Stimulated activated naive B cell treated with anti-CD40 and anti-IgM and Interleukin-4, amounts not matched to agents 10 μg/mL and 1 μg/mL and 100 μg/mL, for 72 hours (primary cell): ENCODE data around the gene SSX2.
"Not testable (repeated sequence)": the region's sequence is repeated elsewhere in the genome, so short reads cannot be mapped to it uniquely, and the experiment has no call there.

Experiments used
- ATAC-seq, 2 donors: fragments of 150-1000 bp; cut with Tn5 transposase; replicated peaks; 2 replicates each; pipeline ENCODE4 v1.10.0; 2021; ENCODE audit warnings: moderate library complexity in 1 of 2
- DNase-seq: peaks from one replicate; pipeline ENCODE4 v3.0.0; 2021
- H3K27ac Mint-ChIP-seq: one replicate; pipeline ENCODE4 v1.8.0; 2022; ENCODE audit warnings: mild to moderate bottlenecking, mixed read lengths
- H3K27me3 Mint-ChIP-seq, 2 donors: one replicate each; pipeline ENCODE4 v1.8.0; 2022; ENCODE audit warnings: mixed read lengths in 2 of 2
- H3K36me3 Mint-ChIP-seq, 2 donors: one replicate each; pipeline ENCODE4 v1.8.0; 2022; ENCODE audit warnings: mixed read lengths in 2 of 2, mild to moderate bottlenecking in 1 of 2
- H3K4me1 Mint-ChIP-seq, 2 donors: one replicate each; pipeline ENCODE4 v1.8.0; 2022; ENCODE audit warnings: mixed read lengths in 2 of 2, mild to moderate bottlenecking in 1 of 2
- H3K4me3 Mint-ChIP-seq, 2 donors: one replicate each; pipeline ENCODE4 v1.8.0; 2022; ENCODE audit warnings: mild to moderate bottlenecking in 2 of 2, mixed read lengths in 2 of 2, moderate library complexity in 1 of 2
- H3K9me3 Mint-ChIP-seq, 2 donors: one replicate each; pipeline ENCODE4 v1.8.0; 2022; ENCODE audit warnings: mixed read lengths in 2 of 2, mild to moderate bottlenecking in 1 of 2

Gene SSX2

DNA sequence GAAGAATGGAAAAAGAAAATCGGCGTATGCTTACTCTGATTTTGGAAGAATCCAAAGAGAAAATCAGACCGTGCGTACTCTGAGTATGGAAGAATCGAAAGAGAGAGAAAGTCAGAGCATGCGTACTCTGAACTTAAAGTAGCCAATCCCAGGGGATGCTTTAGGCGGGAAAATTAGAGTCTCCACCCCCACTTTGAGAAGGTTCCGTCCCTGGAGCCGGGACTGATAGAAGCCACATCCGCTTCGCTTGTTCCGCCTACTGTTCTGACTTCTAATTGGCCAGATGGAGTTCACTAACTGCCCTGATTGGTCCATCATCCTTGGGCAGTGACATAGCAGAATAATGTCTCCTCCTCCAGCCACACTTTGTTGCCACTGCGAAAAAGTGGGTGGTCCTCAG, at the start of gene SSX2:
Gene SSX2, minus strand, starts transcription at position 101 of the 400 bp plus-strand sequence. CDS start 1,429 bp downstream, outside the sequence.
- DNase-seq, H3K27me3 Mint-ChIP-seq, H3K4me3 Mint-ChIP-seq, H3K36me3 Mint-ChIP-seq, ATAC-seq, H3K9me3 Mint-ChIP-seq, H3K4me1 Mint-ChIP-seq, H3K27ac Mint-ChIP-seq: not testable (repeated sequence)

GRCh38 chrX:52750952-52751351, 44.0 kb upstream of the SSX2 start, which contains the start of gene SSX2B:
TSS of gene SSX2B (plus strand) at chrX:52751252. CDS start at chrX:52752681, 1,429 bp downstream.
- not testable (repeated sequence) for DNase-seq, H3K9me3 Mint-ChIP-seq, H3K4me1 Mint-ChIP-seq, H3K27me3 Mint-ChIP-seq, ATAC-seq, H3K27ac Mint-ChIP-seq, H3K4me3 Mint-ChIP-seq, H3K36me3 Mint-ChIP-seq

GRCh38 chrX:52692034-52692433, 14.9 kb downstream of the SSX2 start:
- H3K27me3 Mint-ChIP-seq, DNase-seq, H3K4me1 Mint-ChIP-seq, H3K36me3 Mint-ChIP-seq, H3K4me3 Mint-ChIP-seq, H3K9me3 Mint-ChIP-seq, H3K27ac Mint-ChIP-seq, ATAC-seq: not testable (repeated sequence)

GRCh38 chrX:52662218-52662617, 44.8 kb downstream of the SSX2 start:
- not testable (repeated sequence) for H3K36me3 Mint-ChIP-seq, H3K4me1 Mint-ChIP-seq, H3K27ac Mint-ChIP-seq, ATAC-seq, H3K4me3 Mint-ChIP-seq, H3K9me3 Mint-ChIP-seq, DNase-seq
- peaks cover 0 to 17% of the 10 kb centered on the region in 2 donors for H3K27me3 Mint-ChIP-seq

DNA sequence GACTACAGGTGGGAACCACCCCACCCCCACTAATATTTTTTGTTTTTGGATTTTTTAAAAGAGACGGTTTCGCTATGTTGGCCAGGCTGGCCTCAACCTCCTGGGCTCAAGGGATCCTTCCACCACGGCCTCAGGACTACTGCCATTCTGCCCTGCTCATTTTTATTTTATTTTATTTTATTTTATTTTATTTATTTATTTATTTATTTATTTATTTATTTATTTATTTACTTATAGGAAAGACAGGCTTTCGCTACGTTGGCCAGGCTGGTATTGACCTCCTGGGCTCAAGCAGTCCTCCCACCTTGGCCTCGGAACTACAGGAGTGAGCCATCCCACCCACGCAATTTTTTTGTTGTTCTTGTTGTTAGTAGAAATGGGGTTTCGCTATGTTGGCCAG, 51.5 kb downstream of the SSX2 start:
- not testable (repeated sequence) for ATAC-seq, H3K36me3 Mint-ChIP-seq, H3K4me1 Mint-ChIP-seq, H3K27ac Mint-ChIP-seq, H3K9me3 Mint-ChIP-seq, DNase-seq, H3K4me3 Mint-ChIP-seq
- H3K27me3 Mint-ChIP-seq, result peaks cover 0 to 19% of the 10 kb centered on the region in 2 donors

- H3K36me3 Mint-ChIP-seq, result not testable (repeated sequence)
Measured at GRCh38 chrX:52654800-52655199, 52.2 kb downstream of the SSX2 start, which contains the start of gene SSX7. TSS of gene SSX7 (minus strand) at chrX:52654900. CDS start at chrX:52653472, 1,428 bp downstream.

GRCh38 chrX:52650676-52651075, 56.3 kb downstream of the SSX2 start:
- not testable (repeated sequence) for ATAC-seq, H3K9me3 Mint-ChIP-seq, DNase-seq, H3K4me3 Mint-ChIP-seq, H3K4me1 Mint-ChIP-seq, H3K27ac Mint-ChIP-seq, H3K36me3 Mint-ChIP-seq
- H3K27me3 Mint-ChIP-seq, result peaks cover 0 to 14% of the 10 kb centered on the region in 2 donors

More at GRCh38 chrX:52654800-52655199, 52.2 kb downstream of the SSX2 start, which contains the start of gene SSX7:
- not testable (repeated sequence) for H3K27ac Mint-ChIP-seq, ATAC-seq, H3K4me1 Mint-ChIP-seq, H3K9me3 Mint-ChIP-seq, H3K4me3 Mint-ChIP-seq, DNase-seq
- peaks cover 0 to 19% of the 10 kb centered on the region in 2 donors for H3K27me3 Mint-ChIP-seq

- H3K27ac Mint-ChIP-seq, H3K36me3 Mint-ChIP-seq, H3K9me3 Mint-ChIP-seq, ATAC-seq, H3K4me3 Mint-ChIP-seq, H3K4me1 Mint-ChIP-seq, DNase-seq: not testable (repeated sequence)
- peaks cover 0 to 13% of the 10 kb centered on the region in 2 donors for H3K27me3 Mint-ChIP-seq
Measured at GRCh38 chrX:52648956-52649355, 58.0 kb downstream of the SSX2 start.
